A549 (cell line): Measurements from ENCODE around the gene GRM5.

ENCODE experiments used
- CBX2 ChIP-seq: fragments of 200-600 bp; sonication (generic); IDR thresholded peaks from 2 replicates; pipeline ENCODE4 v1.6.1; 2016; ENCODE audit warnings: low read depth, mild to moderate bottlenecking, borderline replicate concordance
- CHD2 ChIP-seq: fragments of 150-350 bp; IDR thresholded peaks from 2 replicates; pipeline ENCODE4 v1.6.1; 2014; ENCODE audit warnings: low read length; ENCODE audit not compliant: partially characterized antibody
- EP300 ChIP-seq, 2 experiments: fragments of >200 bp; sonication (Bioruptor Twin); formaldehyde crosslinking; IDR thresholded peaks; 2 replicates in 1 of 2; 3 replicates in 1 of 2; pipeline ENCODE4 v1.6.1; 2016 to 2017
- JUNB ChIP-seq: fragments of >200 bp; sonication (Bioruptor Twin); formaldehyde crosslinking; IDR thresholded peaks from 2 replicates; pipeline ENCODE4 v1.6.1; 2016
- KDM1A ChIP-seq: fragments of 200-600 bp; sonication (generic); IDR thresholded peaks from 2 replicates; pipeline ENCODE4 v1.6.1; 2016; ENCODE audit warnings: low read depth, mild to moderate bottlenecking
- POLR2A ChIP-seq: IDR thresholded peaks from 2 replicates; pipeline ENCODE4 v1.6.1; 2012; ENCODE audit warnings: mild to moderate bottlenecking, low read length
- SMC3 ChIP-seq: fragments of >200 bp; sonication (Bioruptor Twin); formaldehyde crosslinking; IDR thresholded peaks from 3 replicates; pipeline ENCODE4 v1.6.1; 2018; ENCODE audit warnings: inconsistent platforms
- ZFP36 ChIP-seq: fragments of 450-650 bp; IDR thresholded peaks from 2 replicates; pipeline ENCODE4 v1.6.1; 2014; ENCODE audit warnings: borderline replicate concordance; ENCODE audit not compliant: partially characterized antibody
- TF ChIP-seq, protein P1 (sequence below): IDR thresholded peaks from 2 replicates; pipeline ENCODE4 v1.6.1; 2012
- TF ChIP-seq, protein P2 (sequence below): fragments of >200 bp; sonication (Bioruptor Twin); formaldehyde crosslinking; IDR thresholded peaks from 3 replicates; pipeline ENCODE4 v1.5.1; 2016
- TF ChIP-seq, protein P3 (sequence below): fragments of 200-600 bp; sonication (generic); IDR thresholded peaks from 2 replicates; pipeline ENCODE4 v1.6.1; 2016; ENCODE audit warnings: antibody characterized with exemption, mild to moderate bottlenecking, moderate library complexity

DNA sequence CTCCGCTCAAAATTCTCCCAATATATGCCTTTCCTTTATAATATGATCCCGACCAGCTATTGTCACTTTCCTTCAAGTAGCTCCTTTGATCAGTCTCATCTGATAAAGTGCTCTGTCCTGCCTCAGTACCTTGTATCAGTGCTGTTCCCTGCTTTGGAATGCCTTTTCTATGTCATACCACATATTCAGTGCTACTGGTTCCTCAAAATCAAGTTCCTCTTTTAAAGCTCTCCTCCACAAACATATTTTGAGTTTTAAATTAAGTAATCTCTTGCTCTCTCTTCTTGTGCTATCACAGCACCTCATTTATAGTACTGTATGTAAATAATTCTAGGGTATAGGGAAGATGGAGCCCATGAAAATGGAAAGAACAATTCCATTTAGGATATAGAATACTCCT is 591.1 kb downstream of the GRM5 start:
- TF ChIP-seq, protein P1, sequence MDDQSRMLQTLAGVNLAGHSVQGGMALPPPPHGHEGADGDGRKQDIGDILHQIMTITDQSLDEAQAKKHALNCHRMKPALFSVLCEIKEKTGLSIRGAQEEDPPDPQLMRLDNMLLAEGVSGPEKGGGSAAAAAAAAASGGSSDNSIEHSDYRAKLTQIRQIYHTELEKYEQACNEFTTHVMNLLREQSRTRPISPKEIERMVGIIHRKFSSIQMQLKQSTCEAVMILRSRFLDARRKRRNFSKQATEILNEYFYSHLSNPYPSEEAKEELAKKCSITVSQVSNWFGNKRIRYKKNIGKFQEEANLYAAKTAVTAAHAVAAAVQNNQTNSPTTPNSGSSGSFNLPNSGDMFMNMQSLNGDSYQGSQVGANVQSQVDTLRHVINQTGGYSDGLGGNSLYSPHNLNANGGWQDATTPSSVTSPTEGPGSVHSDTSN: no peak
- TF ChIP-seq POLR2A (no peak), SMC3 (no peak), JUNB (no peak), KDM1A (no peak), EP300 (IDR thresholded peaks at IDR 0.05) (no peak), ZFP36 (no peak), CHD2 (no peak), CBX2 (no peak)
- TF ChIP-seq, protein P2, sequence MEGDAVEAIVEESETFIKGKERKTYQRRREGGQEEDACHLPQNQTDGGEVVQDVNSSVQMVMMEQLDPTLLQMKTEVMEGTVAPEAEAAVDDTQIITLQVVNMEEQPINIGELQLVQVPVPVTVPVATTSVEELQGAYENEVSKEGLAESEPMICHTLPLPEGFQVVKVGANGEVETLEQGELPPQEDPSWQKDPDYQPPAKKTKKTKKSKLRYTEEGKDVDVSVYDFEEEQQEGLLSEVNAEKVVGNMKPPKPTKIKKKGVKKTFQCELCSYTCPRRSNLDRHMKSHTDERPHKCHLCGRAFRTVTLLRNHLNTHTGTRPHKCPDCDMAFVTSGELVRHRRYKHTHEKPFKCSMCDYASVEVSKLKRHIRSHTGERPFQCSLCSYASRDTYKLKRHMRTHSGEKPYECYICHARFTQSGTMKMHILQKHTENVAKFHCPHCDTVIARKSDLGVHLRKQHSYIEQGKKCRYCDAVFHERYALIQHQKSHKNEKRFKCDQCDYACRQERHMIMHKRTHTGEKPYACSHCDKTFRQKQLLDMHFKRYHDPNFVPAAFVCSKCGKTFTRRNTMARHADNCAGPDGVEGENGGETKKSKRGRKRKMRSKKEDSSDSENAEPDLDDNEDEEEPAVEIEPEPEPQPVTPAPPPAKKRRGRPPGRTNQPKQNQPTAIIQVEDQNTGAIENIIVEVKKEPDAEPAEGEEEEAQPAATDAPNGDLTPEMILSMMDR: no peak
- TF ChIP-seq, protein P3, sequence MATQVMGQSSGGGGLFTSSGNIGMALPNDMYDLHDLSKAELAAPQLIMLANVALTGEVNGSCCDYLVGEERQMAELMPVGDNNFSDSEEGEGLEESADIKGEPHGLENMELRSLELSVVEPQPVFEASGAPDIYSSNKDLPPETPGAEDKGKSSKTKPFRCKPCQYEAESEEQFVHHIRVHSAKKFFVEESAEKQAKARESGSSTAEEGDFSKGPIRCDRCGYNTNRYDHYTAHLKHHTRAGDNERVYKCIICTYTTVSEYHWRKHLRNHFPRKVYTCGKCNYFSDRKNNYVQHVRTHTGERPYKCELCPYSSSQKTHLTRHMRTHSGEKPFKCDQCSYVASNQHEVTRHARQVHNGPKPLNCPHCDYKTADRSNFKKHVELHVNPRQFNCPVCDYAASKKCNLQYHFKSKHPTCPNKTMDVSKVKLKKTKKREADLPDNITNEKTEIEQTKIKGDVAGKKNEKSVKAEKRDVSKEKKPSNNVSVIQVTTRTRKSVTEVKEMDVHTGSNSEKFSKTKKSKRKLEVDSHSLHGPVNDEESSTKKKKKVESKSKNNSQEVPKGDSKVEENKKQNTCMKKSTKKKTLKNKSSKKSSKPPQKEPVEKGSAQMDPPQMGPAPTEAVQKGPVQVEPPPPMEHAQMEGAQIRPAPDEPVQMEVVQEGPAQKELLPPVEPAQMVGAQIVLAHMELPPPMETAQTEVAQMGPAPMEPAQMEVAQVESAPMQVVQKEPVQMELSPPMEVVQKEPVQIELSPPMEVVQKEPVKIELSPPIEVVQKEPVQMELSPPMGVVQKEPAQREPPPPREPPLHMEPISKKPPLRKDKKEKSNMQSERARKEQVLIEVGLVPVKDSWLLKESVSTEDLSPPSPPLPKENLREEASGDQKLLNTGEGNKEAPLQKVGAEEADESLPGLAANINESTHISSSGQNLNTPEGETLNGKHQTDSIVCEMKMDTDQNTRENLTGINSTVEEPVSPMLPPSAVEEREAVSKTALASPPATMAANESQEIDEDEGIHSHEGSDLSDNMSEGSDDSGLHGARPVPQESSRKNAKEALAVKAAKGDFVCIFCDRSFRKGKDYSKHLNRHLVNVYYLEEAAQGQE: no peak
